Measurements from ENCODE around the gene GRM1. TPM values are rescaled to one million over a fixed set of nuclear protein-coding genes. Genes with fewer than 3 reads are reported as not detected.
"Not testable (repeated sequence)": the region's sequence is repeated elsewhere in the genome, so short reads cannot be mapped to it uniquely, and the experiment has no call there.

Gene GRM1
- polyA plus RNA-seq, 2 of the 4 experiments (the other 2 are of a cell fraction), result 0.04 TPM; not detected in 1

DNA sequence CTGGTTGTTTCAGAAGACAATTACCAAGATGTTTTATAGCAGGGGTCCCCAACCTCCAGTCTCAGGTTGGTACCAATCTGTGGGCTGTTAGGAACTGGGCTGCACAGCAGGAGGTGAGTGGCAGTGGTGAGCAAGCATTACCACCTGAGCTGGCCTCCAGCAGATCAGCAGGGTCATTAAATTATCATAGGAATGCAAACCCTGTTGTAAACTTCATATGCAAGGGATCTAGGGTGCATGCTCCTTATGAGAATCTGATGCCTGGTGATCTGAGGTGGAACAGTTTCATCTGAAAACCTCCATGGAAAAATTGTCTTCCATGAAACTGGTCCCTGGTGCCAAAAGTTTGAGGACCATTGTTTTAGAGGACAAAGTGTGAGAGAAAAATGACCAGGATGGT, 240.6 kb downstream of the GRM1 start:
- no peaks in the 10 kb centered on the region for H3K4me1 ChIP-seq
- H3K9me3 ChIP-seq, result no peaks in the 10 kb centered on the region
- H3K27ac ChIP-seq, result no peak overlapping the region
- ATAC-seq (no peak), DNase-seq (ENCODE audit: low read depth in 1 of 2, low spot score in 1 of 2) (no peak), FAIRE-seq (no peak)
- H3K4me3 ChIP-seq, result no peak overlapping the region
- no peak overlapping the region for H3K4me2 ChIP-seq
- POLR2A ChIA-PET, result no interaction called here
- TF ChIP-seq, protein P1, sequence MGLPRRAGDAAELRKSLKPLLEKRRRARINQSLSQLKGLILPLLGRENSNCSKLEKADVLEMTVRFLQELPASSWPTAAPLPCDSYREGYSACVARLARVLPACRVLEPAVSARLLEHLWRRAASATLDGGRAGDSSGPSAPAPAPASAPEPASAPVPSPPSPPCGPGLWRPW (IDR thresholded peaks at IDR 0.05), result no peak
- TF ChIP-seq ESRRA (IDR thresholded peaks at IDR 0.05; ENCODE audit: borderline replicate concordance, low read length) (no peak), JUNB (IDR thresholded peaks at IDR 0.05) (no peak), ZNF302 (CRISPR knock-in tag; IDR thresholded peaks at IDR 0.05) (no peak), KDM5A (IDR thresholded peaks at IDR 0.05) (no peak), HOXA7 (CRISPR knock-in tag; IDR thresholded peaks at IDR 0.05) (no peak), HOXB13 (CRISPR knock-in tag; IDR thresholded peaks at IDR 0.05; ENCODE audit: low read depth) (no peak), RCOR1 (IDR thresholded peaks at IDR 0.05; ENCODE audit: low read depth, low read length) (no peak), CBX2 (IDR thresholded peaks at IDR 0.05; ENCODE audit: borderline replicate concordance, low read depth) (no peak), MAFK (IDR thresholded peaks at IDR 0.05; ENCODE audit: partially characterized antibody) (no peak), NFE2L2 (conservative IDR thresholded peaks at IDR 0.05; ENCODE audit: low read length) (no peak), CBX8 (IDR thresholded peaks at IDR 0.05) (no peak), TFCP2L1 (CRISPR knock-in tag; IDR thresholded peaks at IDR 0.05) (no peak), FOSB (CRISPR knock-in tag; IDR thresholded peaks at IDR 0.05) (no peak)
- TF ChIP-seq, protein P2, sequence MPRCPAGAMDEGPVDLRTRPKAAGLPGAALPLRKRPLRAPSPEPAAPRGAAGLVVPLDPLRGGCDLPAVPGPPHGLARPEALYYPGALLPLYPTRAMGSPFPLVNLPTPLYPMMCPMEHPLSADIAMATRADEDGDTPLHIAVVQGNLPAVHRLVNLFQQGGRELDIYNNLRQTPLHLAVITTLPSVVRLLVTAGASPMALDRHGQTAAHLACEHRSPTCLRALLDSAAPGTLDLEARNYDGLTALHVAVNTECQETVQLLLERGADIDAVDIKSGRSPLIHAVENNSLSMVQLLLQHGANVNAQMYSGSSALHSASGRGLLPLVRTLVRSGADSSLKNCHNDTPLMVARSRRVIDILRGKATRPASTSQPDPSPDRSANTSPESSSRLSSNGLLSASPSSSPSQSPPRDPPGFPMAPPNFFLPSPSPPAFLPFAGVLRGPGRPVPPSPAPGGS (IDR thresholded peaks at IDR 0.05), result no peak
- TF ChIP-seq, protein P3, sequence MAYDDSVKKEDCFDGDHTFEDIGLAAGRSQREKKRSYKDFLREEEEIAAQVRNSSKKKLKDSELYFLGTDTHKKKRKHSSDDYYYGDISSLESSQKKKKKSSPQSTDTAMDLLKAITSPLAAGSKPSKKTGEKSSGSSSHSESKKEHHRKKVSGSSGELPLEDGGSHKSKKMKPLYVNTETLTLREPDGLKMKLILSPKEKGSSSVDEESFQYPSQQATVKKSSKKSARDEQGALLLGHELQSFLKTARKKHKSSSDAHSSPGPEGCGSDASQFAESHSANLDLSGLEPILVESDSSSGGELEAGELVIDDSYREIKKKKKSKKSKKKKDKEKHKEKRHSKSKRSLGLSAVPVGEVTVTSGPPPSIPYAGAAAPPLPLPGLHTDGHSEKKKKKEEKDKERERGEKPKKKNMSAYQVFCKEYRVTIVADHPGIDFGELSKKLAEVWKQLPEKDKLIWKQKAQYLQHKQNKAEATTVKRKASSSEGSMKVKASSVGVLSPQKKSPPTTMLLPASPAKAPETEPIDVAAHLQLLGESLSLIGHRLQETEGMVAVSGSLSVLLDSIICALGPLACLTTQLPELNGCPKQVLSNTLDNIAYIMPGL (CRISPR knock-in tag; IDR thresholded peaks at IDR 0.05; ENCODE audit: borderline replicate concordance), result no peak
- TF ChIP-seq, protein P4, sequence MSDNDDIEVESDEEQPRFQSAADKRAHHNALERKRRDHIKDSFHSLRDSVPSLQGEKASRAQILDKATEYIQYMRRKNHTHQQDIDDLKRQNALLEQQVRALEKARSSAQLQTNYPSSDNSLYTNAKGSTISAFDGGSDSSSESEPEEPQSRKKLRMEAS (IDR thresholded peaks at IDR 0.05), result no peak
- TF ChIP-seq, protein P5, sequence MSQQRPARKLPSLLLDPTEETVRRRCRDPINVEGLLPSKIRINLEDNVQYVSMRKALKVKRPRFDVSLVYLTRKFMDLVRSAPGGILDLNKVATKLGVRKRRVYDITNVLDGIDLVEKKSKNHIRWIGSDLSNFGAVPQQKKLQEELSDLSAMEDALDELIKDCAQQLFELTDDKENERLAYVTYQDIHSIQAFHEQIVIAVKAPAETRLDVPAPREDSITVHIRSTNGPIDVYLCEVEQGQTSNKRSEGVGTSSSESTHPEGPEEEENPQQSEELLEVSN (IDR thresholded peaks at IDR 0.05; ENCODE audit: borderline replicate concordance, low read depth), result no peak
- CTCF ChIA-PET, result no interaction called here

DNA sequence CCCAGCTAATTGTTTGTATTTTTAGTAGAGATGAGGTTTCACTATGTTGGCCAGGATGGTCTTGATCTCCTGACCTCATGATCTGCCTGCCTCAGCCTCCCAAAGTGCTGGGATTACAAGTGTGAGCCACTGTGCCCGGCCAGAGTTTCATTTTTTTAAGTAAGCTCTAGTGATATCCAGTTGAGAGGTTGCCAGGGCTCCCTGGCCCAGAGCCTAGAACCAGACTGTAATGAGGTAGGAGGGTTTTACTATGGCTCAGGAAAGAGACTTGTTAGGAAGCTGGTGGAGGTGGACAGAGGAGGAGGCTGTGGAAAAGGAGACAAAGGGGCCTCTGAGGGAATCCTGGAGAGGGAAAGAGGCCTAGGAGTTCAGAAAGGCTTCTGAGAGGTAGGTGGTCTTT, 242.3 kb downstream of the GRM1 start:
- POLR2A ChIA-PET; H3K4me1 ChIP-seq; DNase-seq (ENCODE audit: low read depth in 1 of 2, low spot score in 1 of 2); H3K4me3 ChIP-seq; H3K4me2 ChIP-seq; ATAC-seq; H3K27ac ChIP-seq; H3K9me3 ChIP-seq; FAIRE-seq; CTCF ChIA-PET: not testable (repeated sequence)
- 0% methylated on average over 1 of the region's 1 CpG for WGBS (ENCODE audit: missing lambda C conversion rate)

DNA sequence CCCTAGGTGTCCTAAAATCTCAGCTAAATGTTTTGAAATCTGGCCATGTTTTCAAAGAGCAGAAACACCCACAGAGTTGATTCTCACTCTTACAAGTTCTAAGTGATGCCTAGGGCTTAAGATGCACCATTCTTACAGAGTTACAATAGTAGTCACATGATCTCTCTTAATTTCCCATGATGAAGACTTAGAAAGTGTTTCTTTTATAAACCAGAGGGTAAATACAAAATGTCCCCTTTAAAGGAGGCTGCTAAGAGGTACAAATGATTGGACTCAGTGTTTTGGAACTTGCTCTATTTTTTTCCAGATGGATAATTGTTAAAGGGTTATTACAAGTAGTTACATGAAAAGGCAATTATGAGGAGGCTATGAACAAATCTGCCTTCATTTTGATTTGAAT, 244.6 kb downstream of the GRM1 start:
- H3K4me1 ChIP-seq, result no peaks in the 10 kb centered on the region
- CTCF ChIA-PET, result no interaction called here
- DNase-seq (ENCODE audit: low read depth in 1 of 2, low spot score in 1 of 2) (no peak), FAIRE-seq (no peak), ATAC-seq (no peak)
- H3K27ac ChIP-seq, result no peak overlapping the region
- no peaks in the 10 kb centered on the region for H3K9me3 ChIP-seq
- no peak overlapping the region for H3K4me3 ChIP-seq
- no peak overlapping the region for H3K4me2 ChIP-seq
- POLR2A ChIA-PET, result no interaction called here
- TF ChIP-seq JUN (IDR thresholded peaks at IDR 0.05), result no peak
- no peak for TF ChIP-seq RCOR1 (IDR thresholded peaks at IDR 0.05; ENCODE audit: low read depth, low read length)
- no peak for TF ChIP-seq ZC3H11A (IDR thresholded peaks at IDR 0.05)
- TF ChIP-seq ZFP36 (IDR thresholded peaks at IDR 0.05; ENCODE audit: borderline replicate concordance, partially characterized antibody), result no peak
- TF ChIP-seq, protein P1 (IDR thresholded peaks at IDR 0.05), result no peak
- no peak for TF ChIP-seq KDM1A (IDR thresholded peaks at IDR 0.05; ENCODE audit: low read depth)
- TF ChIP-seq NFE2L2 (conservative IDR thresholded peaks at IDR 0.05; ENCODE audit: low read length), result no peak
- no peak for TF ChIP-seq KDM5A (IDR thresholded peaks at IDR 0.05)
- TF ChIP-seq CBX2 (IDR thresholded peaks at IDR 0.05; ENCODE audit: borderline replicate concordance, low read depth), result no peak
- TF ChIP-seq SREBF2 (IDR thresholded peaks at IDR 0.05), result no peak
- TF ChIP-seq, protein P6, sequence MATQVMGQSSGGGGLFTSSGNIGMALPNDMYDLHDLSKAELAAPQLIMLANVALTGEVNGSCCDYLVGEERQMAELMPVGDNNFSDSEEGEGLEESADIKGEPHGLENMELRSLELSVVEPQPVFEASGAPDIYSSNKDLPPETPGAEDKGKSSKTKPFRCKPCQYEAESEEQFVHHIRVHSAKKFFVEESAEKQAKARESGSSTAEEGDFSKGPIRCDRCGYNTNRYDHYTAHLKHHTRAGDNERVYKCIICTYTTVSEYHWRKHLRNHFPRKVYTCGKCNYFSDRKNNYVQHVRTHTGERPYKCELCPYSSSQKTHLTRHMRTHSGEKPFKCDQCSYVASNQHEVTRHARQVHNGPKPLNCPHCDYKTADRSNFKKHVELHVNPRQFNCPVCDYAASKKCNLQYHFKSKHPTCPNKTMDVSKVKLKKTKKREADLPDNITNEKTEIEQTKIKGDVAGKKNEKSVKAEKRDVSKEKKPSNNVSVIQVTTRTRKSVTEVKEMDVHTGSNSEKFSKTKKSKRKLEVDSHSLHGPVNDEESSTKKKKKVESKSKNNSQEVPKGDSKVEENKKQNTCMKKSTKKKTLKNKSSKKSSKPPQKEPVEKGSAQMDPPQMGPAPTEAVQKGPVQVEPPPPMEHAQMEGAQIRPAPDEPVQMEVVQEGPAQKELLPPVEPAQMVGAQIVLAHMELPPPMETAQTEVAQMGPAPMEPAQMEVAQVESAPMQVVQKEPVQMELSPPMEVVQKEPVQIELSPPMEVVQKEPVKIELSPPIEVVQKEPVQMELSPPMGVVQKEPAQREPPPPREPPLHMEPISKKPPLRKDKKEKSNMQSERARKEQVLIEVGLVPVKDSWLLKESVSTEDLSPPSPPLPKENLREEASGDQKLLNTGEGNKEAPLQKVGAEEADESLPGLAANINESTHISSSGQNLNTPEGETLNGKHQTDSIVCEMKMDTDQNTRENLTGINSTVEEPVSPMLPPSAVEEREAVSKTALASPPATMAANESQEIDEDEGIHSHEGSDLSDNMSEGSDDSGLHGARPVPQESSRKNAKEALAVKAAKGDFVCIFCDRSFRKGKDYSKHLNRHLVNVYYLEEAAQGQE (IDR thresholded peaks at IDR 0.05), result no peak
- no peak for TF ChIP-seq NPAS2 (CRISPR knock-in tag; IDR thresholded peaks at IDR 0.05; ENCODE audit: borderline replicate concordance)
- no peak for TF ChIP-seq FOSL2 (IDR thresholded peaks at IDR 0.05)
- no peak for TF ChIP-seq FOSL2 (CRISPR knock-in tag; IDR thresholded peaks at IDR 0.05)
- TF ChIP-seq, protein P4 (IDR thresholded peaks at IDR 0.05), result no peak
- no peak for TF ChIP-seq MAZ (IDR thresholded peaks at IDR 0.05; ENCODE audit: borderline replicate concordance, low read depth, low read length)

Data from A549 (cell line).